Amniotic stem cell (primary cell): ENCODE data around the gene PSMC3.
A peak's percentile ranks its signal among the peaks of the same experiment; 100 is the strongest.

Experiments used
- DNase-seq: peaks from one replicate; lab custom pipeline; 2025; lab: John Stamatoyannopoulos, UW

PSMC3 gene

DNA sequence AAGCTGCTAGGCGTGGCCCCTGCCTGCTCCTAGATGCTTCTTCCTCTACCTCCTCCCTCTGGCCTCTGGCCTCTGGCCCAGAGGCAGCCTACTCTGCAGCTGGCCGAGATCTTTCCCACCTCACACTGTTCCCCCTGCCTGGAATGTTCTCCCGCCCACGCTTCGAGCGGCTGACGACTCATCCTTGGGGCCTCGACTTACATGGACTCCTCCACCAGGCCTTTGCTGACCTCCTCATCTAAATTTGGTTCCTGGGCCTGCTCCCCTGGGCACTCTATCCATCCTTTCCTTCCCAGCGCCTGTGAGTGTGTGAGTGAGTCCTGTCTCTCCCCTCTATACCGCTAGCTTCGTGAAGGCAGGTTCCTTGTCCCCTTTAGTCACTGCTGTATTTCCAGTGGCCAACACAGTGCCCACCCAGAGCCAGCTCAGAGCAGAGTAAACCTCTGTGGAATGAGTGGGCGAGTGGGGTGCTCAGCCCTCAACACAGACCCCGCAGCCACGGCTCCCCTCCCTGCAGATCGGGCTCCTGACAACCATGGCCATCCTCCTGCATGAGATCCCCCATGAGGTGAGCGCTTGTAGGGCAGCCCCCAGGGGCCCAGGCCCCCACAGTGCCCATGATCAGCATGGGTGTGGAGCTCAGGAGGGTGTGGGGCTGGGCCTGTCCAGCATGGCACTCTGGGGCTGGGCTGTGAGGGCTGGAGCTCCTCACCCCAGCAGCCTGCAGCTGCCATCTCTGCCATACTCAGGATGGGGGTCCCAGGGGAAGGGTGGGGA is 12.1 kb downstream of the PSMC3 start:
- no peak for DNase-seq

GRCh38 chr11:47413351-47413750 is 12.9 kb downstream of the PSMC3 start:
- DNase-seq, result no peak

GRCh38 chr11:47411884-47412746 is 14.1 kb downstream of the PSMC3 start:
- no peak for DNase-seq

GRCh38 chr11:47410370-47411264 is 15.6 kb downstream of the PSMC3 start:
- no peak for DNase-seq

DNA sequence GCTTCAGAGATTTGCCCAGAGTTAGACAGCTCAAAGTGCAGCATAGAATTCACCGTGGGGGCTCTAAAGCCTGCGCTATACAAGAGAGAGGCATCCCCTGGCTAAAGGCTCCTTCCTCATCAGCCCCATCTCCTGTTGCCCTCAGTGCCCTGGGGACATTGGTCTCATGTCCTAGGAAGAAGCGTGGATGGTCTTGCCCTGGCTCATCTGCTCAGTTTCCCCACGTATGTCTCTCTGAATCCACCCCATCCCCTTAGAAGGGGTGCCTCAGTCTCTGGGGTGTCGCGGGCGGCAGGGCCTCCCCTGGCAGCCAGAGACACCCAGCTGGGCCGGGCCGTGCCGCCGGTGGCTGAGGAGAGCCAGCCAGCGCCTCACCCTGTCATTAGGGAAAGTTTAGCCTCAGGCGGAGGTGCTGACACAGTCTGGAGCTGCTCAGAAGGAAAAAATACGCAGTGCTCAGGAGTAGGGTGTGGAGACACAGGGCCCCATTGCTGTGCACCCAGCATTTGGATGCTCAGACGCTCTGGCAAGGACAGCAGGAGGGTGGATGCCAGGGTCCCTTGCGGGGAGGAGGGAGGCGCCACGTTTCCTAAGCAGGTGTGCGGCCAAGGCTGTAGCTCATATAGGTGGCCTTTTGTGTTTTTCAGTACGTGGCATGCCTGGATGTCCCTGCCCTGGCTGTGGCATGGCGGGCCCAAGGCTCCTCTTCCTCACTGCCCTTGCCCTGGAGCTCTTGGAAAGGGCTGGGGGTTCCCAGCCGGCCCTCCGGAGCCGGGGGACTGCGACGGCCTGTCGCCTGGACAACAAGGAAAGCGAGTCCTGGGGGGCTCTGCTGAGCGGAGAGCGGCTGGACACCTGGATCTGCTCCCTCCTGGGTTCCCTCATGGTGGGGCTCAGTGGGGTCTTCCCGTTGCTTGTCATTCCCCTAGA is 16.5 kb downstream of the PSMC3 start:
- DNase-seq, result no peak

DNA sequence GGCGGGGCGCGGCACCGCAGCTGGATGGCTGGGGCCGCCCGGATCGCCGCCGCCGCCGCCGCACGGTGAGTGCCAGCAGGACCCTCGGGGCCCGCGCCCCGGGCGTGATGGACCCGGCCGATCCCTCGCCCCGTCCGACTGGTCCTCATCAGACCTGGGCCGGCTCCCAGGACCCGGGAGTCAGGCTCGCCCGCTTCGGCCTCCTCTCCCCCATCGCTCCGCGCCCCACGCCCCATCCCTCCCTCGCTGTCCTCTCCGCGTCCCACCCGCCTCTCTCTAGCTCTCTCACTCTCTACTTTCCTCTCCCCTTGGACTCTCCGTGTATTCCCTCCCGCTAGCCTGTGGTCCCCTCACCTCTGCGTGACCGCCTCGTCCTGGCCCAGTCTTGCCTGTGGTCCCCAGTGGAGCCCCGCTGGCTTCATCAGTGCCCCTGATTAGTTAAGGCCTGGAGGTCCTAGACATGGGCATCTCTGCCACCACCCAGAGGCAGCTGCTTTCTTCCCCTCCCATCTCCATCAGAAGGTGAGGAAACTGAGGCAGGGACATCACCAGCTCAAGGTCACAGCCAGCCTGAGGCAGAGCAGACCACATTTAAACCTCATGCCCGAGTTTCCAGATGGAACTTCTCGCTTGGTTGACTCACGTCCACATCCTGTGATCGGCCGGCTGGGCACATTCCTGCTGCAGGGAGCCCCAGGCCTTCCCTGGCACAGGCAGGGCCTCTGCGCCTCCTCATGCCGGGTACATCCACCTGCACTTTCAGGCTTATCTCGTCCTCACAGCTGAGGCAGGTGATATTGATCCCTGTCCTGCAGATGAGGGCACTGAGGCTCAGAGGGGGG is 17.4 kb downstream of the PSMC3 start:
- DNase-seq, result peak; percentile 47

GRCh38 chr11:47407746-47408590 is 18.3 kb downstream of the PSMC3 start, which contains the start of gene SLC39A13:
SLC39A13 (plus strand) TSS chr11:47408590; CDS start chr11:47410095, 1,505 bp downstream.
- peak; percentile 94 for DNase-seq

DNA sequence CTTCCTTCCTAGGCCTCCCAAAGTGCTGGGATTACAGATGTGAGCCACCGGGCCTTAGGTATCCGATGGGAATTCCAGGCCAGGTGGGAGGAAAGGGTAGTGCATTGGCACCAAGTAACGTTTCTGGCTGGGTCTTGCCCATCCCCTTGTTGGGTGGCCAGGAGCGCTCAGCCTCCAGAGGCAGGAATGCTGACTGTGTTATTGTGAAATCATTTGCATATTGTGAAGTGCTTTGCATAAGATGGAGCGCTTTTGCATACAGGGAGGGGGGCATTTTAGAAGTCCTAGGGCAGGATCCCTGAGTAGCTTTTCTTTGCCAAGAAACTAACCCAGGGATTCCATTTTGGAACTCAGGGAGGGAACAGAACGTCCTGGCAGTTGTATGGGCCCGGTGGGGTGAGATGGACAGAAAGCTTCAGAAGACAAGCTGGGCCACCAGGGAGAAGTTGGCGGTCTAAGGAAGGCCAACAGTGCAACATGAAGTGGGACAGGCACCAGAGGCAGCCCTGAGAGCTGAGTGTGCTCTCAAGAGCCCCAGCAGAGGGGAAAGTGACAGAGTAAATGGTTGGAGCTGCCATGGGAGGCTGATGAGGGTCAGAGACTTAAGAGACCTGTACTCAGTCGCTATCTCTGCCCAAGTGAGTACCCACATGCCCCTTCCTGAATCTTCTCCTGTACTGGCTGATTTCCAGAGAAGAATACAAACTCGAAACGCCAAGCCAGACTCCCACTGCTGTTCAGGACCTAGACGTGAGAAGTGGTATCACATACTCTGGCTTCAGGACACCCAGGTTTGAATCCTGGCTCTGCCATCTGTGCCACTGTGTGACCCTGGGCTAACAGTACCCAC is 19.1 kb downstream of the PSMC3 start:
- no peak for DNase-seq

GRCh38 chr11:47403571-47403970 is 22.7 kb downstream of the PSMC3 start:
- no peak for DNase-seq

DNA sequence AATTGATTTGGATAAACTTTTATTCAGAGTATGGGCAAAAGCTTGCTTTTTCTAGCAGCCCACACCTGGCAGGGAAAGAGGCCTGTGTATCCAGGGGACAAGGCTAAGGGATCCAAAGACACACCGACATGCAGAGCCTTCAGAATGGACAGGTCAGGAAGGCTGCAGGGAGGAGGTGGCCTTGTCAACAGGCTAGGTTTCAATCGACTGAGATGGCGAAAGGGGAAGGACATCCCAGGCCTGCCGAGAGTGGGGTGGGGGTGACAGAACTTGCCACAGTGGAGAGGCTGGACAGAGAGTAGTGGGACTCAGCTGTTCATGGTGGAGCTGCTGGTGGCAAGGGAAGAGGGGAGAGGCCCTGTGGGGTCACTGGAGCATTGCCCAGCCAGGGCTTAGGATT is 23.1 kb downstream of the PSMC3 start:
- no peak for DNase-seq

GRCh38 chr11:47400768-47401279 is 25.4 kb downstream of the PSMC3 start:
- no peak for DNase-seq

DNA sequence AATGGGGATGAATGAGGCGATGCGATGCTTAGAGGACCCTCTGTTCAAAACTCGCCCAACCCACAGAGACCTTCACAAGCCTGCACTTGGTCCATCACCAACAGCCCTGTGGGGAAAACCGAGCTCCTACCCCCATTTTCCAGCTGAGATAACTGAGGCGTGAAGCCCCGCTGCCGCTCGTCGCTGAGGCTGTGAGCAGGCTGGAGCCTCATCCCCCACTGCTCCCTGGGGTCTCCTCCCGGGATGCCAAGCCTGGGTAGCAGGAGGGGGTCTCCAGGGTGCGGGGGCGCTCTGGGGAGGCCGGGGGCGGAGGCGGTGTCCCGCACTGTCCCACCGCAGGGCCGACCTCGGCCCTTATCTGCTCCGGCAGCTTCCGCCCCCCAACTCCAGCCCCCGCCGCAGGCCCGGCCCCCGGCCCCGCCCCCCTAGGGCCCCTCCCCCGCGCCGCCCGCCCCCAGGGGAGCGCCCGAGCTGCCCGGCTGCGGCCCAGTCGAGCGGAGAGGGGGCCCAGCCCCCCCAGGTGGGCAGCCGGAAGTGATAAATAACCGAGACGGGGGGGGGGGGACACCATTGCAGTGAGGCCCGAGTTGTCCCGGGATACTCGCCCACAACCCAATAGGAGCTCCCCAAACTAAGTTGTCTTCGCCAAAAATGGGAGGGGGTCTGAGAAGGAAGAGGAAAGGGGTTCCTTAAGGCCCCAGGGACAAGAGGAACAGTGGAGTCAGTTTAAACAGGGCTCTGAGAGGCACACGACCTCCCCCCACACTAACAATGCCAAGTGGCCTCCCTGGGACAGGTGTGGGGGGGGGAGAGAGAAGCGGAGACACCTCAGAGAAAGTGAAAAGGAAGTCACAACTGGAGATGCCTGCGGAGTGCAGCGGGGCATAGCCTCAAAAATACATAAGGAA is 26.1 kb downstream of the PSMC3 start:
- no peak for DNase-seq

DNA sequence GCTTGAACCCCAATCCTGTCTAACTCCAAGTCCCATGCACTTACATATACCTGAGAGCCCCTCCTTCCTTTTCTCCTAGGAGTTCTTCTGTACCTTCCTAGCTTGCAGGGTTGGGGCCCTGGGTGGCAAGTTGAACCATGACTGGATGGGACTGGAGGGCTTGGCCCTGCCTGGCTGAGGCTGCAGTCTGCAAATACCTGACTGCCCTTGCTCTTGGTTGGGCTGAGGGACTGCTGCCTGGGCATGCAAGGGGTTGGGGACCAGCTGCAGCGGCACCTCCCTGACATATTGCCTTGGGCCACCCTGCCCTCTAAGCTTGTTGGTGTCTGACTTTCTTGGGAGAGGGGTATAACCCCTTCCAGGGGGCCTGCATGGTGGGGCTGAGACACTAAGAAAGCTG is 27.7 kb downstream of the PSMC3 start:
- no peak for DNase-seq

GRCh38 chr11:47398011-47398410 is 28.2 kb downstream of the PSMC3 start:
- DNase-seq, result no peak

DNA sequence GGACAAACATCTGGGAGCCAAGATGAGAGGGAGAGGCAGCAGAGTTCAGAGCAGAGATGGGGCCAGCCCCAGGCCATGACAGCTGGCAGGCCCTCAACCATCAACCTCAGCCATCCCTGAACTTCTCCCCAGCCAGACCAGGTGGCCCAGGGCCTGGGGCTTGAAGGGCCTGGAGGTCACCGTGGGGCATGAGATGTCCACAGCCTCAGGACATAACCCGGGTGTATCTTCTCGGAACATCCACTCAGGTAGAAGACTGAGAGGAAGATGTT is 30.3 kb downstream of the PSMC3 start:
- no peak for DNase-seq

GRCh38 chr11:47395223-47396048 is 30.8 kb downstream of the PSMC3 start:
- no peak for DNase-seq
